Measurements from ENCODE around the gene GRIPAP1.
A peak's percentile ranks its signal among the peaks of the same experiment; 100 is the strongest.
"Not testable (repeated sequence)": the region's sequence is repeated elsewhere in the genome, so short reads cannot be mapped to it uniquely, and the experiment has no call there.

Gene GRIPAP1

GRCh38 chrX:49001521-49002090 is 458 bp downstream of the GRIPAP1 start:
- H3K9me3 Mint-ChIP-seq = no peaks in the 10 kb centered on the region
- peak overlapping the region; percentile 98 for H3K27ac Mint-ChIP-seq
- peak overlapping the region; percentile 99 for H3K4me3 Mint-ChIP-seq
- no peaks in the 10 kb centered on the region for H3K27me3 Mint-ChIP-seq
- peaks cover 40% of the 10 kb centered on the region for H3K4me1 Mint-ChIP-seq
- H3K36me3 Mint-ChIP-seq = peaks cover 15% of the 10 kb centered on the region

DNA sequence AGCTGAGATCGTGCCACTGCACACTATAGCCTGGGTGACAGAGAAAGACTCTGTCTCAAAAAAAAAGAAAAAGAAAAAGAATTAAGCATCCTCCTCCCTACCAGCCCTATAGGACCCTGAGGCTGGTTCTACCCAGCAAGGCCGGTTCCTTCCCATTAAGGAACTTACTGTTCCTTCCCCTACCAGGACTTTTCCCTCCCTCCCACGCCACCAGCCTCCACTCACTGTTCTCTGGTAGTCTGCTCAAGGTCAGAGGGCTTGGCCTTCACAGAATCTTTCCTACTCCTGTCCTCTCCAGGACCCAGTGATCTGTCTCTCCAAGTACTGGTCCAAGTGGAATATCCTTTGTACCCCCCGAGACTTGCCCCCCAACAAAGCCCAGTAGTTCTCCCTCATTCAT is 1.4 kb downstream of the GRIPAP1 start:
- Mint-ChIP-seq H3K9me3 (no peaks in the 10 kb centered on the region), H3K27ac (no peak overlapping the region), H3K36me3 (peaks cover 15% of the 10 kb centered on the region), H3K27me3 (no peaks in the 10 kb centered on the region), H3K4me1 (peaks cover 42% of the 10 kb centered on the region), H3K4me3 (peak overlapping the region; percentile 99)

DNA sequence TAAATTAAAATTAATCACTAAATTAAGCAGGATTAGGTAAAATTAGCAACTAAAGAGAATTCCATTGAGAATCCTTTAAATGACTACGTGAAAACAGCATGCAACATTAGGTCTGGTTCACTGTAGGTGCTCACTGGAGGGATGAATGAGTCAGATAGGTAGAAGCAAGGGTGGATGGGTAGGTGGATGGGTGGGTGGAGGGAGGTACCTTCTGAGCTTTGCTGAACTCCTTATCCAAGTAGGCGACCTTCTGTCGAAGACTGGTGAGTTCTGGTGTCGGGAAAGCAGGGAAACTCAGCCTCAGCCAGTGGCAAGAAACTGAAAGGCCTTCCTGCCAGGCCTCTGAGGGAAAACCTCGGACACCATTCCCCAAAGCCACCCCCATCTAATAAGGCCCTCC is 3.0 kb downstream of the GRIPAP1 start:
- Mint-ChIP-seq H3K4me1 (peaks cover 42% of the 10 kb centered on the region), H3K27me3 (no peaks in the 10 kb centered on the region), H3K36me3 (peaks cover 15% of the 10 kb centered on the region), H3K4me3 (no peak overlapping the region), H3K27ac (no peak overlapping the region), H3K9me3 (no peaks in the 10 kb centered on the region)

- Mint-ChIP-seq H3K36me3 (peaks cover 15% of the 10 kb centered on the region), H3K27ac (no peak overlapping the region), H3K4me3 (no peak overlapping the region), H3K9me3 (no peaks in the 10 kb centered on the region), H3K27me3 (no peaks in the 10 kb centered on the region), H3K4me1 (peaks cover 42% of the 10 kb centered on the region)
Measured at GRCh38 chrX:48998391-48998790, 3.7 kb downstream of the GRIPAP1 start.

DNA sequence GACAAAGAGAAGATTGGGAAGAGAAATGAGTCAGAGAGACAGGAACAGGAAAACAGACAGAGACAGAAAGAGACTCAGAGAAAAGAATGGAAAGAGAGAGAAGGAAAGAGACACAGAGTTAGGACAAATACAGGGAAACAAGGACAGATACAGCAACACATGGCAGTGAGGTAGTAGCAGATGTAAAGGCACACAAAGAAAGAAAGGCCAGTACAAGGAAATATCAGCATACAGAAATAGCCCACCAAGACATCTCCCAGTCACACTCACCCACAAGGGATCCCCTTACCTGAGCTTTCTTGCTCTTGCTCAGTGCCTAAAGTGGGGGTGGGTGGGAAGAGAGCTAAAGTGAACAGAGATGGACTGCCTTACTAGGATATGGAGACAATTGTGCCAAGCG is 4.2 kb downstream of the GRIPAP1 start:
- Mint-ChIP-seq H3K9me3 (no peaks in the 10 kb centered on the region), H3K27me3 (no peaks in the 10 kb centered on the region), H3K36me3 (peaks cover 15% of the 10 kb centered on the region), H3K27ac (peak overlapping the region; percentile 84), H3K4me1 (peaks cover 42% of the 10 kb centered on the region), H3K4me3 (peak overlapping the region; percentile 44)

DNA sequence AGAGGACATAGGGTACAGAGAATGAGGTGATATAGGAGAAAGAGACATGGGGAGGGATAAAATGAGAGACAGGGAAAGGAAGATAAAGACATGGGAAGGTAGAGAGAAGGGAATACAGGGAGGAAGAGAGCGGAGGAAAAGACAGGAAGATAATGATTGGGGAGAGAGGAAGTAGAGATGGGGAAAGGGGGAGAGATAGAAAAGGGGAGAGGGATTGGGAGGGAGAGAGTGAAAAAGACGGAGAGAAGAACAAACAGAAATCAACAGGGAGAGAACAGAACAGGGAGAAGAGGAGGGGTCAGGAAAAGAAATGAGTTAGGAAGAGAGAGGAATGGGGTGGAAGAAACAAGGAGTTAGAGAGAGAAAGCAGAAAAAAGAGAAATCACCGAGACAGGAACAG is 4.6 kb downstream of the GRIPAP1 start:
- Mint-ChIP-seq H3K27ac (peak overlapping the region; percentile 84), H3K4me1 (peaks cover 42% of the 10 kb centered on the region), H3K4me3 (peak overlapping the region; percentile 44), H3K9me3 (no peaks in the 10 kb centered on the region), H3K36me3 (peaks cover 15% of the 10 kb centered on the region), H3K27me3 (no peaks in the 10 kb centered on the region)

GRCh38 chrX:48996969-48997368 is 5.1 kb downstream of the GRIPAP1 start:
- Mint-ChIP-seq H3K36me3 (peaks cover 15% of the 10 kb centered on the region), H3K9me3 (no peaks in the 10 kb centered on the region), H3K27me3 (no peaks in the 10 kb centered on the region), H3K27ac (peak overlapping the region; percentile 17), H3K4me1 (peaks cover 42% of the 10 kb centered on the region), H3K4me3 (peak overlapping the region; percentile 39)

- H3K9me3 Mint-ChIP-seq = no peaks in the 10 kb centered on the region
Measured at GRCh38 chrX:48992341-48992740, 9.7 kb downstream of the GRIPAP1 start.

GRCh38 chrX:48989483-48989882 is 12.6 kb downstream of the GRIPAP1 start:
- Mint-ChIP-seq H3K27me3 (no peaks in the 10 kb centered on the region), H3K4me3 (no peak overlapping the region), H3K9me3 (no peaks in the 10 kb centered on the region), H3K27ac (no peak overlapping the region), H3K4me1 (no peaks in the 10 kb centered on the region), H3K36me3 (peaks cover 2% of the 10 kb centered on the region)

More at GRCh38 chrX:48992341-48992740, 9.7 kb downstream of the GRIPAP1 start:
- Mint-ChIP-seq H3K36me3 (peaks cover 3% of the 10 kb centered on the region), H3K27me3 (no peaks in the 10 kb centered on the region), H3K27ac (no peak overlapping the region), H3K4me1 (peaks cover 7% of the 10 kb centered on the region), H3K4me3 (no peak overlapping the region)

- H3K27ac Mint-ChIP-seq = no peak overlapping the region
- H3K4me1 Mint-ChIP-seq = no peaks in the 10 kb centered on the region
- no peak overlapping the region for H3K4me3 Mint-ChIP-seq
- no peaks in the 10 kb centered on the region for H3K9me3 Mint-ChIP-seq
- H3K27me3 Mint-ChIP-seq = no peaks in the 10 kb centered on the region
- H3K36me3 Mint-ChIP-seq = peaks cover 6% of the 10 kb centered on the region
Measured at GRCh38 chrX:48983896-48984295, 18.2 kb downstream of the GRIPAP1 start.

DNA sequence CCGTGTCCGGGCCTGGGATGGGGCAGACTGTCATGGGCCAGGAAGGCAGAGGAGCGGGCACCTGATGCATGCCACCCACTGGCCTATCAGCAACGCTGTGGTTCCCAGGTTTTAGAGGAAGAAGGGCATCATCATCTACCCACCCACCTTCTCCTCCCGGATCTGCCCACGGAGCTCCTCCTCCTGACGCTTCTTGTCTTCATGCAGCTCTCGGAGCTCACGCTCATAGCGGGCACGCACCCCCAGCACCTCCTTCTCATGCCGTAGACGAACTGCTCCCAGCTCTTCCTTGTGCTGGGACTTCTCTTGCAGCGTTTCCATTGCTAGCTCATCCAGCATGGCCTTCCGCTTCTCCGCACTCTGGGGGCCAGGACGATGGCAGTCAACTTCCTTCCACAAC is 19.0 kb downstream of the GRIPAP1 start:
- Mint-ChIP-seq H3K27me3 (no peaks in the 10 kb centered on the region), H3K4me1 (no peaks in the 10 kb centered on the region), H3K36me3 (peaks cover 8% of the 10 kb centered on the region), H3K4me3 (no peak overlapping the region), H3K27ac (no peak overlapping the region), H3K9me3 (no peaks in the 10 kb centered on the region)

DNA sequence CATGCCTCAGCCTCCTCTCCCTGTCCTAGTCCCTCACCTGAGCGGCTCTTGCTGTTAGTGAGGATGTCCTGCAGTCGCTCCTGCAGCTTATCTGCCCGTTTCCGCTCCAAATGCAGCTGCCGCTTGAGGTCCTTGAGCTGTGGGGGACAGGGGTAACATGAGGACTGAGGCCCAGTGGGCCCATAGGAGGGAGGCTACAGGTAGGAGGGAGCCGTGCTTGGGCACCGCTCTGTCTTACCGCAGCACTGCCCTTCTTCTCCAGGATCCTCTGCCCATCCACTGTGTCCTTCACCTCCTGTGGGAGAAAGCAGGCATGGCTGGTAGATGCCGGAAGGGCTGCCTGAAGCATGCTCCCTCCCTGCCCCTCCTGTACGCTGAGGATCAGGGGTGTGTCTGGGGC is 20.9 kb downstream of the GRIPAP1 start:
- Mint-ChIP-seq H3K36me3 (peaks cover 8% of the 10 kb centered on the region), H3K27ac (no peak overlapping the region), H3K27me3 (no peaks in the 10 kb centered on the region), H3K9me3 (no peaks in the 10 kb centered on the region), H3K4me1 (no peaks in the 10 kb centered on the region), H3K4me3 (no peak overlapping the region)

- not testable (repeated sequence) for H3K36me3 Mint-ChIP-seq, H3K9me3 Mint-ChIP-seq, H3K4me3 Mint-ChIP-seq, H3K27ac Mint-ChIP-seq, H3K4me1 Mint-ChIP-seq, H3K27me3 Mint-ChIP-seq
Measured at GRCh38 chrX:48980341-48980740, 21.7 kb downstream of the GRIPAP1 start.

- Mint-ChIP-seq H3K27ac (no peak overlapping the region), H3K4me3 (no peak overlapping the region), H3K27me3 (no peaks in the 10 kb centered on the region), H3K9me3 (no peaks in the 10 kb centered on the region), H3K36me3 (peaks cover 7% of the 10 kb centered on the region), H3K4me1 (peaks cover 2% of the 10 kb centered on the region)
Measured at GRCh38 chrX:48978226-48978625, 23.8 kb downstream of the GRIPAP1 start.

DNA sequence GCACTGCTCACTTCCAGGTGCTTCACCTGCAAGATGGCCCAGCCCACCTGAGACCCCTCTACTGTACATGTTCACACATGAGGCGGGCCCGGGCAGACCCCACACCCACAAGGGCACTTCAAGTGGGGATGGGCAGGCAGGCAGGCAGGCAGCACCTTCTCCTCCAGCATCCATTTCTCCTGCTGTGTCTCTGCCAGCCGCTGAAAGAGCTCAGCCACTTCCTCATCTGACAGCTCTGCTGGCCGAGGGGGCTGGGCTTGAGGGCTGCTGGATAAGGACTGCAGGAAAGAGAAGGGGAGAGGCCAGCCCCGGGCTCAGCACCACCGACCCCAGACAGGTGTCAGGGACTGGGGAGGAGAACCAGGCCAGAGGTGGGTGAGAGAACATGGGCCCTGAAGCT is 26.0 kb downstream of the GRIPAP1 start:
- Mint-ChIP-seq H3K4me3 (no peak overlapping the region), H3K27me3 (no peaks in the 10 kb centered on the region), H3K36me3 (peaks cover 6% of the 10 kb centered on the region), H3K4me1 (peaks cover 12% of the 10 kb centered on the region), H3K27ac (no peak overlapping the region), H3K9me3 (no peaks in the 10 kb centered on the region)

GRCh38 chrX:48975541-48975940 is 26.5 kb downstream of the GRIPAP1 start:
- Mint-ChIP-seq H3K4me1 (peaks cover 12% of the 10 kb centered on the region), H3K4me3 (no peak overlapping the region), H3K9me3 (no peaks in the 10 kb centered on the region), H3K36me3 (peaks cover 6% of the 10 kb centered on the region), H3K27me3 (no peaks in the 10 kb centered on the region), H3K27ac (no peak overlapping the region)

DNA sequence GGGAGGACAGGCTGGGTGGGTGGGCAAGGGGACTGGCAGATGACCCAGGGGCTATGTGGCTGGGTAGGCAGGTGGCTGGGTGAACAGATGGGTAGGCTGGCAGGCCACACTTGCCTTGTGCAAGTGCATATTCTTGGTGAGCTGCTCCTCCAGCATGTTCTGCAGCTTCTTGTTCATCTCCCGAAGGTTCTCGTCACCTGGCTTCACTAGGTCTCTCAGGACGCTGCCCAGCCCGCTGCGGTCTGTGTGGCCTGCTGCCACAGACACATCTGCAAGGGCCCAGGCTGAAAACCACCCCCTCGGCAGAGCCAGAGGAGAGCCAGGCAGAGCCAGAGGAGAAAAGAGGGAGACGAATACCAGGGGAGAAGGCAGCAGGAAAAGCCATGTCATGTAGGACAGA is 27.0 kb downstream of the GRIPAP1 start:
- peaks cover 12% of the 10 kb centered on the region for H3K4me1 Mint-ChIP-seq
- no peaks in the 10 kb centered on the region for H3K27me3 Mint-ChIP-seq
- H3K36me3 Mint-ChIP-seq = peaks cover 6% of the 10 kb centered on the region
- H3K27ac Mint-ChIP-seq = peak overlapping the region; percentile 4
- H3K9me3 Mint-ChIP-seq = no peaks in the 10 kb centered on the region
- no peak overlapping the region for H3K4me3 Mint-ChIP-seq
